ENCODE data around the gene ZNF547.
A peak's percentile ranks its signal among the peaks of the same experiment; 100 is the strongest.

ZNF547 gene

GRCh38 chr19:57319869-57320179, 43.5 kb upstream of the ZNF547 start:
- Histone ChIP-seq H3K79me2 (ENCODE audit: insufficient read depth, low read length) (peaks cover 32% of the 10 kb centered on the region), H3K9ac (ENCODE audit: low read depth, low read length, poor library complexity, severe bottlenecking) (peak overlapping the region; percentile 96), H3K4me2 (ENCODE audit: low read depth, low read length, poor library complexity, severe bottlenecking) (peak overlapping the region; percentile 93), H3F3A (ENCODE audit: low read depth) (no peaks in the 10 kb centered on the region), H3K4me1 (ENCODE audit: insufficient read depth, low read length, poor library complexity, severe bottlenecking) (peaks cover 23% of the 10 kb centered on the region), H3K9me2 (replicated peaks; ENCODE audit: low read depth, low read length) (no peaks in the 10 kb centered on the region), H3K4me3 (ENCODE audit: low read length, poor library complexity, severe bottlenecking) (peak overlapping the region; percentile 96), H3K27me3 (ENCODE audit: insufficient read depth, low read length, poor library complexity, severe bottlenecking) (peaks cover 4% of the 10 kb centered on the region), H3K36me3 (ENCODE audit: insufficient read depth, low read length) (peaks cover 6% of the 10 kb centered on the region; the same call in 1 of the 2 replicates), H2AFZ (ENCODE audit: low read length) (peak overlapping the region; percentile 98), H3K9me3 (ENCODE audit: insufficient read depth, low read depth, low read length) (no peaks in the 10 kb centered on the region), H4K20me1 (ENCODE audit: insufficient read depth, low read length, poor library complexity, severe bottlenecking) (peaks cover 25% of the 10 kb centered on the region)
- no peak for TF ChIP-seq CTCF (conservative IDR thresholded peaks at IDR 0.05; ENCODE audit: low read length)
- TF ChIP-seq EZH2phosphoT487 (IDR thresholded peaks at IDR 0.05; ENCODE audit: borderline replicate concordance), result no peak

GRCh38 chr19:57320180-57321084, 42.9 kb upstream of the ZNF547 start, which contains the start of gene ZNF543:
ZNF543 (plus strand) TSS chr19:57320472; CDS start chr19:57320854, 382 bp downstream.
- Histone ChIP-seq H3K9me2 (replicated peaks; ENCODE audit: low read depth, low read length) (no peaks in the 10 kb centered on the region), H3K4me1 (ENCODE audit: insufficient read depth, low read length, poor library complexity, severe bottlenecking) (peaks cover 23% of the 10 kb centered on the region), H3K9me3 (ENCODE audit: insufficient read depth, low read depth, low read length) (no peaks in the 10 kb centered on the region), H3F3A (ENCODE audit: low read depth) (no peaks in the 10 kb centered on the region), H3K27me3 (ENCODE audit: insufficient read depth, low read length, poor library complexity, severe bottlenecking) (peaks cover 3% of the 10 kb centered on the region), H3K9ac (ENCODE audit: low read depth, low read length, poor library complexity, severe bottlenecking) (peak within 1 kb of the TSS; percentile 96), H2AFZ (ENCODE audit: low read length) (peak within 1 kb of the TSS; percentile 98), H3K4me2 (ENCODE audit: low read depth, low read length, poor library complexity, severe bottlenecking) (peak within 1 kb of the TSS; percentile 93), H4K20me1 (ENCODE audit: insufficient read depth, low read length, poor library complexity, severe bottlenecking) (peaks cover 25% of the 10 kb centered on the region), H3K4me3 (ENCODE audit: low read length, poor library complexity, severe bottlenecking) (peak within 1 kb of the TSS; percentile 96), H3K36me3 (ENCODE audit: insufficient read depth, low read length) (peaks cover 12% of the 10 kb centered on the region; the same call in 1 of the 2 replicates), H3K79me2 (ENCODE audit: insufficient read depth, low read length) (peaks cover 32% of the 10 kb centered on the region)
- TF ChIP-seq CTCF (conservative IDR thresholded peaks at IDR 0.05; ENCODE audit: low read length), result no peak
- TF ChIP-seq EZH2phosphoT487 (IDR thresholded peaks at IDR 0.05; ENCODE audit: borderline replicate concordance), result no peak

- TF ChIP-seq EZH2phosphoT487 (IDR thresholded peaks at IDR 0.05; ENCODE audit: borderline replicate concordance) (no peak), CTCF (conservative IDR thresholded peaks at IDR 0.05; ENCODE audit: low read length) (no peak)
- H4K20me1 ChIP-seq (ENCODE audit: insufficient read depth, low read length, poor library complexity, severe bottlenecking), result peaks cover 25% of the 10 kb centered on the region
- peak overlapping the region; percentile 96 for H3K9ac ChIP-seq (ENCODE audit: low read depth, low read length, poor library complexity, severe bottlenecking)
- H3F3A ChIP-seq (ENCODE audit: low read depth), result no peaks in the 10 kb centered on the region
- H2AFZ ChIP-seq (ENCODE audit: low read length), result no peak overlapping the region
- peaks cover 23% of the 10 kb centered on the region for H3K4me1 ChIP-seq (ENCODE audit: insufficient read depth, low read length, poor library complexity, severe bottlenecking)
- H3K9me3 ChIP-seq (ENCODE audit: insufficient read depth, low read depth, low read length), result no peaks in the 10 kb centered on the region
- H3K4me3 ChIP-seq (ENCODE audit: low read length, poor library complexity, severe bottlenecking), result peak overlapping the region; percentile 96
- no peaks in the 10 kb centered on the region for H3K27me3 ChIP-seq (ENCODE audit: insufficient read depth, low read length, poor library complexity, severe bottlenecking)
- peak overlapping the region; percentile 90 for H3K4me2 ChIP-seq (ENCODE audit: low read depth, low read length, poor library complexity, severe bottlenecking)
- H3K36me3 ChIP-seq (ENCODE audit: insufficient read depth, low read length), result peaks cover 13% of the 10 kb centered on the region; the same call in 1 of the 2 replicates
- peaks cover 32% of the 10 kb centered on the region for H3K79me2 ChIP-seq (ENCODE audit: insufficient read depth, low read length)
- H3K9me2 ChIP-seq (replicated peaks; ENCODE audit: low read depth, low read length), result no peaks in the 10 kb centered on the region
Observed at GRCh38 chr19:57321116-57321515, 42.2 kb upstream of the ZNF547 start.

All from Loucy (cell line).